Astrocyte (in vitro differentiated cells and primary cell): ENCODE results near the gene ARHGAP26.

Experiments
- CTCF ChIP-seq: IDR thresholded peaks from 2 replicates; pipeline ENCODE4 v1.5.1; 2011; ENCODE audit warnings: low read depth, mild to moderate bottlenecking, inconsistent platforms, low read length, moderate library complexity; ENCODE audit not compliant: insufficient read depth
- EZH2 ChIP-seq: IDR thresholded peaks from 2 replicates; pipeline ENCODE4 v1.6.1; 2012; ENCODE audit warnings: mild to moderate bottlenecking, low read length, inconsistent platforms; ENCODE audit not compliant: insufficient read depth

GRCh38 chr5:143135832-143136551 lies 365.8 kb downstream of the ARHGAP26 start:
- no peak for TF ChIP-seq CTCF
- TF ChIP-seq EZH2, result no peak
